Lower leg skin (tissue), 3 donors: ENCODE results near the gene NPAS3.

ENCODE experiments used
- CTCF ChIP-seq, 3 donors: fragments of 450-650 bp; IDR thresholded peaks; one replicate each; pipeline ENCODE4 v1.5.1; 2016; ENCODE audit warnings: antibody characterized with exemption in 3 of 3, mild to moderate bottlenecking in 3 of 3, moderate library complexity in 2 of 3
- POLR2A ChIP-seq, 2 donors: fragments of 450-650 bp; IDR thresholded peaks; one replicate each; pipeline ENCODE4 v1.6.1; 2016 to 2017; ENCODE audit warnings: antibody characterized with exemption in 2 of 2, mild to moderate bottlenecking in 1 of 2, moderate library complexity in 1 of 2

- TF ChIP-seq CTCF (IDR thresholded peaks at IDR 0.05), result no peak
- TF ChIP-seq POLR2A (IDR thresholded peaks at IDR 0.05), result no peak
Observed at GRCh38 chr14:33452995-33453394, 514.3 kb downstream of the NPAS3 start.
